Measurements from ENCODE around the gene RIC8B. TPM values are rescaled to one million over a fixed set of nuclear protein-coding genes. Genes with fewer than 3 reads are reported as not detected.

RIC8B gene
- total RNA-seq, 2 donors from 2014 or later = 13.9 to 14.6 TPM

DNA sequence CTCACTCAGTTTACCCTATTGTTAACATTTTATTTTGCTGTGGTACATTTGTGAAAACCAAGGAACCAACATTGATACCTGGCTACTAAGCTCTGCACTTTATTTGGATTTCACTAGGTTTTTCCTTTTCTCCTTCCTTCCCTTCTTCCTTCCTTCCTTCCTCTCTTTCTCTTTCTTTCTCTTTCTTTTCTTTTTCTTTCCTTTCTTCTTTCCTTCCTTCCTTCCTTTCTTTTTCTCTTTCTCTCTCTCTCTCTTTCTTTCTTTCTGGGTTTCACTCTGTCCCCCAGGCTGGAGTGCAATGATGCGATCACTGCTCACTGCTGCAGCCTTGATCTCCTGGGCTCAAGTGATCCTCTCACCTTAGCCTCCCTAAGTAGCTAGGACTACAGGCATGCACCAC is 152.2 kb downstream of the RIC8B start:
- TF ChIP-seq, protein P1, sequence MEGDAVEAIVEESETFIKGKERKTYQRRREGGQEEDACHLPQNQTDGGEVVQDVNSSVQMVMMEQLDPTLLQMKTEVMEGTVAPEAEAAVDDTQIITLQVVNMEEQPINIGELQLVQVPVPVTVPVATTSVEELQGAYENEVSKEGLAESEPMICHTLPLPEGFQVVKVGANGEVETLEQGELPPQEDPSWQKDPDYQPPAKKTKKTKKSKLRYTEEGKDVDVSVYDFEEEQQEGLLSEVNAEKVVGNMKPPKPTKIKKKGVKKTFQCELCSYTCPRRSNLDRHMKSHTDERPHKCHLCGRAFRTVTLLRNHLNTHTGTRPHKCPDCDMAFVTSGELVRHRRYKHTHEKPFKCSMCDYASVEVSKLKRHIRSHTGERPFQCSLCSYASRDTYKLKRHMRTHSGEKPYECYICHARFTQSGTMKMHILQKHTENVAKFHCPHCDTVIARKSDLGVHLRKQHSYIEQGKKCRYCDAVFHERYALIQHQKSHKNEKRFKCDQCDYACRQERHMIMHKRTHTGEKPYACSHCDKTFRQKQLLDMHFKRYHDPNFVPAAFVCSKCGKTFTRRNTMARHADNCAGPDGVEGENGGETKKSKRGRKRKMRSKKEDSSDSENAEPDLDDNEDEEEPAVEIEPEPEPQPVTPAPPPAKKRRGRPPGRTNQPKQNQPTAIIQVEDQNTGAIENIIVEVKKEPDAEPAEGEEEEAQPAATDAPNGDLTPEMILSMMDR (IDR thresholded peaks at IDR 0.05) = no peak
- H3K4me1 ChIP-seq = no peaks in the 10 kb centered on the region
- H3K27ac ChIP-seq = no peak overlapping the region
- H3K9ac ChIP-seq (ENCODE audit: low read depth in 2 of 2, low read length in 2 of 2) = no peak overlapping the region
- H3K4me3 ChIP-seq = no peak overlapping the region
- H3K9me3 ChIP-seq = no peaks in the 10 kb centered on the region
- no peak for DNase-seq
- no peaks in the 10 kb centered on the region for H3K36me3 ChIP-seq
- H3K27me3 ChIP-seq = no peaks in the 10 kb centered on the region
- intact Hi-C loops (cut with DNase I) = no loop called here

DNA sequence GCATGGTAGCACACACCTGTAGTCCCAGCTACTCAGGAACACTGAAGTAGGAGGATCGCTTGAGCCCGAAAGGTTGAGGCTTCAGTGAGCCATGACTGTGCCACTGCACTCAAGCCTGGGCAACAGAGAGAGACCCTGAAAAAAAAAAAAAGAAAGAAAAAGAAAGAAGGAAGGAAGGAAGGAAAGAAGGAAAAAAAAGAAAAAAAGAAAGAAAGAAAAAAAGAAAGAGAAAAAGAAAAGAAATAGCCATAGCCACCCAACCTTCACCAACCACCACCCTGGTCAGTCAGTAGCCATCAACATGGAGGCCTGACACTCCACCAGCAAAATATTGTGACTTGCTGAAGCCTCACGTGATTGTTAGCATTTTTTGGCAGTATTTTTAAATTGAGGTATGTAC is 159.8 kb downstream of the RIC8B start:
- intact Hi-C loops (cut with DNase I) = no loop called here
- H3K9ac ChIP-seq (ENCODE audit: low read depth in 2 of 2, low read length in 2 of 2) = no peak overlapping the region
- DNase-seq = no peak
- H3K9me3 ChIP-seq = no peaks in the 10 kb centered on the region
- H3K27ac ChIP-seq = no peak overlapping the region
- no peaks in the 10 kb centered on the region for H3K27me3 ChIP-seq
- no peaks in the 10 kb centered on the region for H3K4me1 ChIP-seq
- TF ChIP-seq, protein P1 (IDR thresholded peaks at IDR 0.05) = no peak
- no peak overlapping the region for H3K4me3 ChIP-seq
- H3K36me3 ChIP-seq = no peaks in the 10 kb centered on the region

Other genes with a start within 250 kb of the RIC8B start
- gene RFX4, start 191.7 kb upstream of the RIC8B start, total RNA-seq = not detected
- 10 to 100 TPM; 29.6 to 41.9 TPM for gene TMEM263, start 181.2 kb downstream of the RIC8B start, total RNA-seq
- gene MTERF2, start 212.5 kb downstream of the RIC8B start, total RNA-seq = 10 to 100 TPM in 1 of 2 donors, 1 to 10 TPM in 1; 9.3 to 11.6 TPM

Measured in colonic mucosa (tissue), 4 donors.